PC-9 (cell line): ENCODE measurements around the gene TXNRD1. TPM values are rescaled to one million over a fixed set of nuclear protein-coding genes. Genes with fewer than 3 reads are reported as not detected.

Source experiments
- BruUV-seq: library from RNA; stranded (reverse); fragments of 400-500 nt; replicated peaks from 2 replicates; lab custom pipeline; 2021; lab: Mats Ljungman, UMichigan
- CTCF ChIA-PET: fragments of 300-600 bp; sonication (Branson Sonifier 250); formaldehyde crosslinking; loops from one replicate; lab custom pipeline; 2022; ENCODE audit warnings: antibody characterized with exemption; lab: Charles Lee
- POLR2A ChIA-PET: fragments of 300-600 bp; sonication (Branson Sonifier 250); formaldehyde crosslinking; loops from one replicate; lab custom pipeline; 2022; ENCODE audit warnings: antibody characterized with exemption; ENCODE audit not compliant: unreplicated experiment; lab: Charles Lee
- DNase-seq, 2 experiments: peaks; one replicate each; pipeline versions ENCODE4 v3.0.0 to v3.0.0-alpha.2; 2015 to 2022; ENCODE audit warnings: mixed read lengths in 1 of 2
- H2AFZ ChIP-seq: fragments of 200-600 bp; sonication (generic); 2 replicates; pipeline ENCODE4 v1.8.1; 2017; ENCODE audit warnings: antibody characterized with exemption
- H3F3A ChIP-seq: fragments of 200-600 bp; sonication (generic); 2 replicates; pipeline ENCODE4 v1.8.1; 2017; ENCODE audit warnings: antibody characterized with exemption, mild to moderate bottlenecking, low read depth; ENCODE audit not compliant: insufficient read depth
- H3K27ac ChIP-seq: fragments of 200-600 bp; sonication (generic); 2 replicates; pipeline ENCODE4 v1.6.1; 2016; ENCODE audit warnings: mixed run types
- H3K27me3 ChIP-seq: fragments of 200-600 bp; sonication (generic); 2 replicates; pipeline ENCODE4 v1.6.1; 2016; ENCODE audit warnings: low read depth, mixed run types; ENCODE audit not compliant: insufficient read depth
- H3K36me3 ChIP-seq: fragments of 200-600 bp; sonication (generic); 2 replicates; pipeline ENCODE4 v1.6.1; 2016; ENCODE audit warnings: low read depth, mixed run types
- H3K4me1 ChIP-seq: fragments of 200-600 bp; sonication (generic); replicated peaks from 2 replicates; pipeline ENCODE4 v1.6.1; 2016; ENCODE audit warnings: mixed run types; ENCODE audit not compliant: insufficient read depth
- H3K4me2 ChIP-seq: fragments of 200-600 bp; sonication (generic); 2 replicates; pipeline ENCODE4 v1.6.1; 2017; ENCODE audit warnings: mixed run types
- H3K4me3 ChIP-seq: fragments of 200-600 bp; sonication (generic); 2 replicates; pipeline ENCODE4 v1.6.1; 2016; ENCODE audit warnings: mixed run types
- H3K79me2 ChIP-seq: fragments of 200-600 bp; sonication (generic); 2 replicates; pipeline ENCODE4 v1.6.1; 2017; ENCODE audit warnings: low read depth, mixed run types
- H3K9me2 ChIP-seq: fragments of 200-600 bp; sonication (generic); 2 replicates; pipeline ENCODE4 v1.8.1; 2017; ENCODE audit warnings: mild to moderate bottlenecking; ENCODE audit not compliant: insufficient read depth
- H3K9me3 ChIP-seq: fragments of 200-600 bp; sonication (generic); 2 replicates; pipeline ENCODE4 v1.8.1; 2016; ENCODE audit warnings: low read depth; ENCODE audit not compliant: insufficient read depth
- H4K20me1 ChIP-seq: fragments of 200-600 bp; sonication (generic); 2 replicates; pipeline ENCODE4 v1.8.1; 2017; ENCODE audit not compliant: insufficient read depth
- EZH2 ChIP-seq: fragments of 200-600 bp; sonication (generic); IDR thresholded peaks from 2 replicates; pipeline ENCODE4 v1.8.0; 2017; ENCODE audit warnings: antibody characterized with exemption, low read depth
- intact Hi-C: fragments of 100-400 bp; cut with micrococcal nuclease; formaldehyde crosslinking; loops from one replicate; pipeline ENCODE4 v1.10.0; 2022; ENCODE audit not compliant: unreplicated experiment
- total RNA-seq: library from RNA; stranded (reverse); gene quantifications from 2 replicates; pipeline ENCODE4 v1.2.3, GENCODE V29; 2021
- TF ChIP-seq, protein P1 (sequence below): fragments of 200-600 bp; sonication (generic); conservative IDR thresholded peaks from 2 replicates; pipeline ENCODE4 v1.6.1; 2017; ENCODE audit warnings: mixed run types, antibody characterized with exemption, mild to moderate bottlenecking, moderate library complexity

Gene TXNRD1
- total RNA-seq, 1 experiment from 2014 or later: 1,250 TPM

DNA sequence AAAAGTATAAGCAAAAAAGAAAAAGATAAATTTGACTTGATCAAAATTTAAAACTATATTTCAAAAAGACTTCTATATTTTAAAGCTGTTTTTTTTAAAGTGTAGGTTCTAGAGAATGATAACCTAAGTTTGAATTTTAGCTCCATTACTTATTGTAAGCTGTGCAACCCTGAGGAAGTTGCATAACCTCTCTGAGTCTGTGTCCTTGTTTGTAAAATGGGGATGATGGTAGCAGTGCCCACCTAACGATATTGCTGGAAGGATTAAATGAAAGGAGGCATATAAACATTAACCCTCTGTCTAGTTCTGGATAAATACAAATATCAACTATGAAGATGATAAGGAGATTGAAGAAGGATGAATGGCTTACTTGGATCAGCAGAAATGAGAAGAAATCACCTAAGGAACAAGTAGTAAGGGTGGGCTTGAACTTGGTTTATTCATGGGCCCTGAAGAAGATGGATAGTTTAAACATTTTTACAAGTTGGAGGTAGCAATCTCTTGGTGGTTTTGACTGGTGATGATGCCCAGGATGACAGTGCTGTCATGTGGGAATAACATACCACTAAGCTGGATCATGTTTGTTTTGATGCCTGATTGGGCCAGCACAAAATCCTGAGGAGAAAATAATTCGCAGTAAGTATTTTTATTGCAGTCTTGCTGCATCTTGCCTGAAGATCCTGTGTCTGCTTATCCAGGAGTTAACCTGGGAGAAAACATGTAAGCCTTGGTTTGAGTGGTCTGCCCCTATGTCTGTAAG is 35.0 kb downstream of the TXNRD1 start:
- CTCF ChIA-PET: no interaction called here
- Histone ChIP-seq H3K9me3 (no peaks in the 10 kb centered on the region), H4K20me1 (no peaks in the 10 kb centered on the region), H3K27me3 (no peaks in the 10 kb centered on the region), H3K79me2 (no peaks in the 10 kb centered on the region), H2AFZ (no peak overlapping the region), H3F3A (peaks cover 9% of the 10 kb centered on the region; the same call in 1 of the 2 replicates), H3K4me2 (no peak overlapping the region), H3K36me3 (no peaks in the 10 kb centered on the region), H3K9me2 (no peaks in the 10 kb centered on the region), H3K27ac (0 out of 2 replicates have a peak overlapping the region, but pooled peaks have one; percentile 16), H3K4me1 (peaks cover 8% of the 10 kb centered on the region), H3K4me3 (no peak overlapping the region)
- intact Hi-C loops: no loop called here
- POLR2A ChIA-PET: no interaction called here
- no peak for TF ChIP-seq EZH2
- TF ChIP-seq, protein P1, sequence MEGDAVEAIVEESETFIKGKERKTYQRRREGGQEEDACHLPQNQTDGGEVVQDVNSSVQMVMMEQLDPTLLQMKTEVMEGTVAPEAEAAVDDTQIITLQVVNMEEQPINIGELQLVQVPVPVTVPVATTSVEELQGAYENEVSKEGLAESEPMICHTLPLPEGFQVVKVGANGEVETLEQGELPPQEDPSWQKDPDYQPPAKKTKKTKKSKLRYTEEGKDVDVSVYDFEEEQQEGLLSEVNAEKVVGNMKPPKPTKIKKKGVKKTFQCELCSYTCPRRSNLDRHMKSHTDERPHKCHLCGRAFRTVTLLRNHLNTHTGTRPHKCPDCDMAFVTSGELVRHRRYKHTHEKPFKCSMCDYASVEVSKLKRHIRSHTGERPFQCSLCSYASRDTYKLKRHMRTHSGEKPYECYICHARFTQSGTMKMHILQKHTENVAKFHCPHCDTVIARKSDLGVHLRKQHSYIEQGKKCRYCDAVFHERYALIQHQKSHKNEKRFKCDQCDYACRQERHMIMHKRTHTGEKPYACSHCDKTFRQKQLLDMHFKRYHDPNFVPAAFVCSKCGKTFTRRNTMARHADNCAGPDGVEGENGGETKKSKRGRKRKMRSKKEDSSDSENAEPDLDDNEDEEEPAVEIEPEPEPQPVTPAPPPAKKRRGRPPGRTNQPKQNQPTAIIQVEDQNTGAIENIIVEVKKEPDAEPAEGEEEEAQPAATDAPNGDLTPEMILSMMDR: no peak
- BruUV-seq: no TSS peak
- DNase-seq: no peak

DNA sequence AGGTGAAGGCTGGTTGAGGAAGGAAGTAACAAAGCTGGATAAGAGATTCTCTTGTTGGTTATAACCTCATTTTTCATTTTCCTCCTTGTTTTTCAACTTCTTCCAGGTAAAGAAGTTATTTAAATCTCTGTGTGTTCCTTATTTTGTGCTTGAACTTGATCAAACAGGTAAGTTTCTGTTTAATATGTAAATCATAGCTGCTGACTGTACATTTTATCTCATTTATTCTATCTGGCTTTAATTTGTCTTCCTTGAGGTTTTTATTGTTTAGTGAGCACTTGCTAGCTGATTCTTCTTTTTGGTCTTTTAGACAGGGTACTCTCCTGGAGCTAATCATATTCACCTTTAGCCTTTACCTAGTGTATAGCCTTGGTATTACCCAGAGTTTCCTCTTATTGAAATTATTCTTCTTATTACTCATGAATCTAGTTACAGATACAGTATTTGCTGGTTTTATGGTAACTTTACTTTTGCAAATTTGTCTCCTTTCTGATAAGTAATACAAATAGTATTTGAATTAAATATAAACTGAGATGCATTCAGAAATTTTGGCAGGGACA is 42.4 kb downstream of the TXNRD1 start:
- no peaks in the 10 kb centered on the region for H3K9me2 ChIP-seq
- peak overlapping the region; percentile 38 for H3K27ac ChIP-seq
- no peak overlapping the region for H2AFZ ChIP-seq
- no peak overlapping the region for H3K4me2 ChIP-seq
- no peaks in the 10 kb centered on the region for H3K79me2 ChIP-seq
- no peaks in the 10 kb centered on the region for H3K36me3 ChIP-seq
- no peak for DNase-seq
- no peak for TF ChIP-seq EZH2
- TF ChIP-seq, protein P1: no peak
- no peaks in the 10 kb centered on the region for H4K20me1 ChIP-seq
- H3F3A ChIP-seq: peaks cover 23% of the 10 kb centered on the region
- H3K27me3 ChIP-seq: no peaks in the 10 kb centered on the region
- no peak overlapping the region for H3K4me3 ChIP-seq
- peaks cover 26% of the 10 kb centered on the region for H3K4me1 ChIP-seq
- BruUV-seq: no TSS peak
- intact Hi-C loops: loop anchor here (5.0 kb wide), 1 partner anchor 36 kb away; no protein-coding TSS in a partner anchor
- ChIA-PET CTCF (interaction anchor here (0.6 kb wide), 1 partner anchor 41 kb away, joined by 14 read pairs; no protein-coding TSS in a partner anchor), POLR2A (interaction anchor here (0.7 kb wide), 1 partner anchor 32 kb away, joined by 3 read pairs; no protein-coding TSS in a partner anchor)
- no peaks in the 10 kb centered on the region for H3K9me3 ChIP-seq

DNA sequence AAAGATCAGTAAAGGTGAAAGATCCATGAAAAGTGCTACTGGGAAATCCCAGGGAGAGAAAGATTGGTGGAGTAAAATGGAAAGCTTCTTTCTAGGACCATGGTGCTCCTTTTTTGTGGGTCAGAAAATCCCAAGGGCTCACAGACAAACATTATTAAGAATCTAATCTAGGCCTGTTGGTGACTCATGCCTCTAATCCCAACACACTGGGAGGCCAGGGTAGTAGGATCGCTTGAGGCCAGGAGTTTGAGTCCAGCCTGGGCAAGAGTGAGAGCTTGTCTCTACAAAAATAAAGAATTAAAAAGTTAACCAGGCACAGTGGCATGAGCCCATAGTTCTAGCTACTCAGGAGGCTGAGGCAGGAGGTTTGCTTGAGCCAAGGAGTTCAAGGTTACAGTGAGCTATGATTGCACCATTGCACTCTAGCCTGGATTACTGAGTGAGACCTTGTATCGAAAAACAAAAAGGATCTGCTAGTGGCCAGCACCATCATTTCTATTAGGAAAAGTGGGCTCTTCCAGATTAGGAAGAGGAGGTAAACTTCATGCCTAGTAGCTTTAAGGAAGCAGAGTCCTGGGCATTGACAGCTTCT is 43.0 kb downstream of the TXNRD1 start:
- TF ChIP-seq EZH2: no peak
- TF ChIP-seq, protein P1: no peak
- Histone ChIP-seq H3K4me1 (peaks cover 30% of the 10 kb centered on the region), H3K9me2 (no peaks in the 10 kb centered on the region), H3F3A (peaks cover 27% of the 10 kb centered on the region), H3K27ac (peak overlapping the region; percentile 38; the same call in 1 of the 2 replicates), H3K9me3 (no peaks in the 10 kb centered on the region), H4K20me1 (no peaks in the 10 kb centered on the region), H3K4me2 (no peak overlapping the region), H2AFZ (no peak overlapping the region), H3K36me3 (no peaks in the 10 kb centered on the region), H3K4me3 (no peak overlapping the region), H3K27me3 (no peaks in the 10 kb centered on the region), H3K79me2 (no peaks in the 10 kb centered on the region)
- ChIA-PET POLR2A (interaction anchor here (0.6 to 0.7 kb wide), 3 partner anchors 19 to 32 kb away, joined by 3 to 14 read pairs (median 7); no protein-coding TSS in a partner anchor), CTCF (no interaction called here)
- DNase-seq: no peak
- BruUV-seq: no TSS peak
- intact Hi-C loops: loop anchor here (5.0 kb wide), 1 partner anchor 36 kb away; no protein-coding TSS in a partner anchor
